SK-N-MC (cell line): ENCODE measurements around the gene PRCP.

ENCODE experiments used
- EZH2 ChIP-seq: fragments of 200-600 bp; sonication (generic); IDR thresholded peaks from one replicate; pipeline ENCODE4 v1.6.1; 2017; ENCODE audit warnings: antibody characterized with exemption
- POLR2AphosphoS5 ChIP-seq: IDR thresholded peaks from 2 replicates; pipeline ENCODE4 v1.6.1; 2012; ENCODE audit warnings: mild to moderate bottlenecking, low read depth, low read length, borderline replicate concordance

GRCh38 chr11:82908311-82908710 lies 8.1 kb upstream of the PRCP start:
- TF ChIP-seq POLR2AphosphoS5 = no peak
- no peak for TF ChIP-seq EZH2
